HepG2 (cell line): ENCODE measurements around the gene ARFIP1. TPM values are rescaled to one million over a fixed set of nuclear protein-coding genes. Genes with fewer than 3 reads are reported as not detected.

Experiments
- CEBPG ChIP-seq: IDR thresholded peaks from 2 replicates; pipeline ENCODE4 v1.6.1; 2016
- DMAP1 ChIP-seq: IDR thresholded peaks from 2 replicates; pipeline ENCODE4 v1.6.1; 2016
- HOMEZ ChIP-seq: IDR thresholded peaks from 2 replicates; pipeline ENCODE4 v1.6.1; 2016; ENCODE audit warnings: low read depth
- IRF9 ChIP-seq: sonication (generic); formaldehyde crosslinking; IDR thresholded peaks from 2 replicates; pipeline ENCODE4 v1.8.0; 2022; ENCODE audit warnings: missing genetic modification reagents, mild to moderate bottlenecking, borderline replicate concordance
- KDM2A ChIP-seq: sonication (generic); formaldehyde crosslinking; IDR thresholded peaks from 2 replicates; pipeline ENCODE4 v1.4.0; 2020; ENCODE audit warnings: low read depth, missing genetic modification reagents, borderline replicate concordance
- MTA1 ChIP-seq: sonication (generic); formaldehyde crosslinking; IDR thresholded peaks from 2 replicates; pipeline ENCODE4 v1.4.0; 2020; ENCODE audit warnings: missing genetic modification reagents, mild to moderate bottlenecking, borderline replicate concordance
- MYC ChIP-seq: sonication (generic); formaldehyde crosslinking; IDR thresholded peaks from 2 replicates; pipeline ENCODE4 v1.9.0; 2021; ENCODE audit warnings: missing genetic modification reagents, borderline replicate concordance
- RFX3 ChIP-seq: IDR thresholded peaks from 2 replicates; pipeline ENCODE4 v1.6.1; 2016; ENCODE audit warnings: missing biosample characterization, missing genetic modification reagents
- SIX1 ChIP-seq: sonication (generic); formaldehyde crosslinking; IDR thresholded peaks from 2 replicates; pipeline ENCODE4 v1.4.0; 2020; ENCODE audit warnings: missing genetic modification reagents, borderline replicate concordance
- SYNCRIP ChIP-seq: fragments of 200-400 bp; formaldehyde crosslinking; IDR thresholded peaks from 2 replicates; pipeline ENCODE4 v1.6.1; 2018; ENCODE audit warnings: mild to moderate bottlenecking, low read depth, low read length; ENCODE audit not compliant: insufficient read depth
- TEF ChIP-seq: sonication (generic); formaldehyde crosslinking; IDR thresholded peaks from 2 replicates; pipeline ENCODE4 v1.5.0; 2020; ENCODE audit warnings: missing genetic modification reagents
- ZBTB10 ChIP-seq: sonication (generic); formaldehyde crosslinking; IDR thresholded peaks from 2 replicates; pipeline ENCODE4 v1.4.0; 2020; ENCODE audit warnings: missing genetic modification reagents, borderline replicate concordance
- ZBTB39 ChIP-seq: sonication (generic); formaldehyde crosslinking; IDR thresholded peaks from 2 replicates; pipeline ENCODE4 v1.5.0; 2020; ENCODE audit warnings: missing genetic modification reagents
- ZBTB42 ChIP-seq: sonication (generic); formaldehyde crosslinking; IDR thresholded peaks from 2 replicates; pipeline ENCODE4 v1.5.0; 2020; ENCODE audit warnings: mild to moderate bottlenecking, missing genetic modification reagents
- ZNF772 ChIP-seq: sonication (generic); formaldehyde crosslinking; IDR thresholded peaks from 2 replicates; pipeline ENCODE4 v1.5.0; 2020; ENCODE audit warnings: mild to moderate bottlenecking, missing genetic modification reagents
- ZNF883 ChIP-seq: sonication (generic); formaldehyde crosslinking; IDR thresholded peaks from 2 replicates; pipeline ENCODE4 v1.5.1; 2020; ENCODE audit warnings: mild to moderate bottlenecking, missing genetic modification reagents; ENCODE audit errors: not compliant biosample characterization
- polyA plus RNA-seq, 8 experiments: library from polyadenylated mRNA; depleted of rRNA in 3 of 8; stranded (reverse) in 7 of 8; unstranded in 1 of 8; fragments of >200 nt; fragmentation: Illumina TruSeq in 4 of 8; extraction: Trizol in 4 of 8; gene quantifications; 2 replicates each; pipeline versions ENCODE4 v1.2.1 to v1.2.3, GENCODE V29; 2011 to 2016; ENCODE audit warnings: low read depth in 4 of 8, missing spikeins in 1 of 8, mixed read lengths in 1 of 8; ENCODE audit not compliant: insufficient read depth in 1 of 8
- total RNA-seq, 5 experiments: library from RNA; depleted of rRNA; stranded (reverse); fragments of >200 nt; fragmentation: Illumina TruSeq; extraction: Trizol; gene quantifications; 2 replicates each; pipeline ENCODE4 v1.2.3, GENCODE V29; 2016; ENCODE audit warnings: low read depth in 1 of 5
- TF ChIP-seq, protein P1 (sequence below): IDR thresholded peaks from 2 replicates; pipeline ENCODE4 v1.6.1; 2016; ENCODE audit warnings: mild to moderate bottlenecking, missing biosample characterization, missing genetic modification reagents
- TF ChIP-seq, protein P2 (sequence below): sonication (generic); formaldehyde crosslinking; IDR thresholded peaks from 2 replicates; pipeline ENCODE4 v1.4.0; 2020; ENCODE audit warnings: low read depth, mild to moderate bottlenecking, missing genetic modification reagents

The ARFIP1 gene
- total and polyA plus RNA-seq, 2 of the 13 experiments (the other 11 are each of a cell fraction or from before 2014, with no cell fraction given) = 9.9 to 27.7 TPM

DNA sequence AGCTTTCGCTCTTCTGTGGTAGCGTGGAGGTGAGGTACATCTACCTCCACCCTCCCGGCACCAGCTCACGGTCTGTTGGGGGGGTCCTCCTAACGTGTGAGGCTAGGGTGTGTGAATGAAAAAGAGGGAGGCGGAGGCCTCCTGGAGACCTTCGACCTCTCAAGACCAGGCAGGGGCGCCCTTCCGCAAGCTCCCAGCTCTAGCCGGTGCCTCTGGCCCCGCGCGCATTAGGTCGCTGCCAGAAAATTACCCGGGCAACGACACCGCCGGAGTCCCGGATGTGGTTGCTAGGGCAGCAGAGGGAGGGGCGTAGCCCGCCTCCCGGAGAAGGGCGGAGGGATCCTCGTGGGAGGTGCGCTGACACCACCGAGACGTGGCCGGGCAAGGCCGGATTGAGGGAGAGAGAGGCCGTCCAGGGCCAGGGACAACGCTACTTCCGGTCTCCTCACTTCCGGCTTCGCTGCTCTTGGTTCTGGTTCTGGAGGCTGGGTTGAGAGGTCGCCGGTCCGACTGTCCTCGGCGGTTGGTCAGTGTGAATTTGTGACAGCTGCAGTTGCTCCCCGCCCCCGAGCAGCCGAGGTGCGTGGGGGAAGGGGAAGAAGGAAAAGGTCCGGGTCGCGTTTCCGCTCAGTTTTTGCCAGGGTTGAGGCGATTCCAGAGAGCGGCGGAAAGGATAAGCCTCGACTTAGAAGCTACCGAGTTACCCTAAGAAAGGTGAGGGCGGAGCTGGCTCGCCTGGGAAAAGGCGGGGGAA is at the start of gene ARFIP1, which contains the start of gene TIGD4 (continued):
- TF ChIP-seq ZBTB10 (CRISPR knock-in tag) (no peak), ZNF883 (no peak), ZBTB39 (CRISPR knock-in tag) (peak; percentile 43; the same call in 1 of the 2 replicates), SYNCRIP (no peak), IRF9 (CRISPR knock-in tag) (peak; percentile 55; the same call in 1 of the 2 replicates), ZBTB42 (no peak), RFX3 (CRISPR knock-in tag) (peak; percentile 92), DMAP1 (CRISPR knock-in tag) (0 out of 2 replicates have a peak, but pooled peaks have one; percentile 63), SIX1 (CRISPR knock-in tag) (no peak), HOMEZ (CRISPR knock-in tag) (peak; percentile 69), CEBPG (no peak), TEF (CRISPR knock-in tag) (0 out of 2 replicates have a peak, but pooled peaks have one; percentile 15), ZNF772 (peak; percentile 93), MTA1 (0 out of 2 replicates have a peak, but pooled peaks have one; percentile 61), KDM2A (CRISPR knock-in tag) (peak; percentile 89; the same call in 1 of the 2 replicates), MYC (CRISPR knock-in tag) (peak; percentile 84; the same call in 1 of the 2 replicates)
- TF ChIP-seq, protein P1, sequence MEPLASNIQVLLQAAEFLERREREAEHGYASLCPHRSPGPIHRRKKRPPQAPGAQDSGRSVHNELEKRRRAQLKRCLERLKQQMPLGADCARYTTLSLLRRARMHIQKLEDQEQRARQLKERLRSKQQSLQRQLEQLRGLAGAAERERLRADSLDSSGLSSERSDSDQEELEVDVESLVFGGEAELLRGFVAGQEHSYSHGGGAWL (CRISPR knock-in tag) = no peak
- TF ChIP-seq, protein P2, sequence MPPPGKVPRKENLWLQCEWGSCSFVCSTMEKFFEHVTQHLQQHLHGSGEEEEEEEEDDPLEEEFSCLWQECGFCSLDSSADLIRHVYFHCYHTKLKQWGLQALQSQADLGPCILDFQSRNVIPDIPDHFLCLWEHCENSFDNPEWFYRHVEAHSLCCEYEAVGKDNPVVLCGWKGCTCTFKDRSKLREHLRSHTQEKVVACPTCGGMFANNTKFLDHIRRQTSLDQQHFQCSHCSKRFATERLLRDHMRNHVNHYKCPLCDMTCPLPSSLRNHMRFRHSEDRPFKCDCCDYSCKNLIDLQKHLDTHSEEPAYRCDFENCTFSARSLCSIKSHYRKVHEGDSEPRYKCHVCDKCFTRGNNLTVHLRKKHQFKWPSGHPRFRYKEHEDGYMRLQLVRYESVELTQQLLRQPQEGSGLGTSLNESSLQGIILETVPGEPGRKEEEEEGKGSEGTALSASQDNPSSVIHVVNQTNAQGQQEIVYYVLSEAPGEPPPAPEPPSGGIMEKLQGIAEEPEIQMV (CRISPR knock-in tag) = no peak
